Left lung (tissue), 10 donors: ENCODE measurements around the gene PAFAH1B2. TPM values are rescaled to one million over a fixed set of nuclear protein-coding genes. Genes with fewer than 3 reads are reported as not detected.

Experiments
- ATAC-seq: fragments of 200-7000 bp; cut with Tn5 transposase; one replicate; pipeline ENCODE4 v1.9.1; 2020; ENCODE audit warnings: moderate library complexity
- DNase-seq, 4 donors: peaks; one replicate each; pipeline ENCODE4 v3.0.0-alpha.2; 2013 to 2020
- H3K27ac ChIP-seq, 2 donors: fragments of 200-600 bp; sonication (generic) in 1 of 2; one replicate each; pipeline versions ENCODE4 v1.5.0 to v1.8.0; 2020 to 2021
- H3K27me3 ChIP-seq, 2 donors: fragments of 200-600 bp; sonication (generic) in 1 of 2; one replicate each; pipeline versions ENCODE4 v1.5.0 to v1.8.0; 2020 to 2021
- H3K36me3 ChIP-seq, 2 donors: fragments of 200-600 bp; sonication (generic) in 1 of 2; one replicate each; pipeline versions ENCODE4 v1.5.0 to v1.8.0; 2020 to 2021
- H3K4me1 ChIP-seq, 2 donors: fragments of 200-600 bp; one replicate each; pipeline ENCODE4 v1.8.0; 2021
- H3K4me3 ChIP-seq, 2 donors: fragments of 200-600 bp; sonication (generic) in 1 of 2; one replicate each; pipeline versions ENCODE4 v1.5.0 to v1.8.0; 2020 to 2021; ENCODE audit warnings: mild to moderate bottlenecking in 1 of 2
- H3K9me3 ChIP-seq, 2 donors: fragments of 200-600 bp; sonication (generic) in 1 of 2; one replicate each; pipeline versions ENCODE4 v1.5.0 to v1.8.0; 2020 to 2021
- CTCF ChIP-seq, 2 donors: fragments of 200-600 bp; sonication (generic) in 1 of 2; IDR thresholded peaks; one replicate each; pipeline versions ENCODE4 v1.5.0 to v1.8.0; 2021; ENCODE audit warnings: antibody characterized with exemption in 2 of 2
- intact Hi-C, 2 donors: fragments of 100-400 bp; cut with DNase I; formaldehyde crosslinking; loops; one replicate each; pipeline versions ENCODE4 v1.11.2 to v1.14.2; 2022
- polyA plus RNA-seq, 6 donors: library from polyadenylated mRNA; unstranded; fragments of 120-200 nt; gene quantifications; one replicate each; pipeline ENCODE4 v1.2.1, GENCODE V29; 2013; ENCODE audit not compliant: insufficient read length in 6 of 6
- total RNA-seq, 2 donors: library from RNA; stranded (reverse); fragmentation: NEBNext Ultra II Directional; extraction: Animal tissue kit (Norgen Biotek cat#: 25700); gene quantifications; one replicate each; pipeline ENCODE4 v1.2.1, GENCODE V29; 2021
- donor health status: DM: no; HTN: yes; CAD: no.
- donor health status: DM: no; HTN: no; CAD: no.

PAFAH1B2 gene
- total and polyA plus RNA-seq, 8 donors: 58.9 to 82.3 (median 67.5) TPM

GRCh38 chr11:117194267-117194666 is 50.2 kb downstream of the PAFAH1B2 start:
- H3K9me3 ChIP-seq: no peaks in the 10 kb centered on the region
- peaks cover 11 to 20% of the 10 kb centered on the region in 2 donors for H3K4me1 ChIP-seq
- no peak for TF ChIP-seq CTCF (IDR thresholded peaks at IDR 0.05)
- no peak for DNase-seq
- H3K4me3 ChIP-seq: no peak overlapping the region
- intact Hi-C loops: no loop called here
- H3K27me3 ChIP-seq: no peaks in the 10 kb centered on the region
- H3K27ac ChIP-seq: no peak overlapping the region
- peaks cover 0 to 72% of the 10 kb centered on the region in 2 donors for H3K36me3 ChIP-seq
- no peak for ATAC-seq

DNA sequence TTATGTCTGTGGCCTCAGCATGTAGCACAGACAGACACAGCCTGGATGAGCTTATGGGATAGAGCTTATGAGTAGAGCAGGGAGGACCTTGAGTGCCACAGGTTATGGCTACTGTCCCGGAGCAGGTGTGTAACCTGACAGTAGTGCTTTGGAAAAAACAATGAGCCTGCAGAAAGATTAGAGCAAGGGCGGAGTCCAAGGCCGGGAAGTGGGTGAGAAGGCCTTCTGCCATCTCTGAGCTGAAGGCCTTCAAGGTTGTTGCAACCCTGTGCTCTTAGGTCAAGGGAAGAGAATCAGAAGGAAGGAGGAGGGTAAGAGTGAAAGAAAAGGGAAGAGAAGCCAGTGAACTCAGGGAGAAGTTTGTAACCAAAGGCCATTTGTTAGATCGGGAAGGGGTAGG is 51.2 kb downstream of the PAFAH1B2 start:
- peaks cover 0 to 64% of the 10 kb centered on the region in 2 donors for H3K36me3 ChIP-seq
- no peak for TF ChIP-seq CTCF (IDR thresholded peaks at IDR 0.05)
- no peaks in the 10 kb centered on the region for H3K9me3 ChIP-seq
- no peak overlapping the region for H3K4me3 ChIP-seq
- H3K27me3 ChIP-seq: no peaks in the 10 kb centered on the region
- ATAC-seq: no peak
- intact Hi-C loops: no loop called here
- peak in 1 of 4 donors; percentile 32 for DNase-seq
- H3K4me1 ChIP-seq: peaks cover 11 to 19% of the 10 kb centered on the region in 2 donors
- H3K27ac ChIP-seq: no peak overlapping the region

DNA sequence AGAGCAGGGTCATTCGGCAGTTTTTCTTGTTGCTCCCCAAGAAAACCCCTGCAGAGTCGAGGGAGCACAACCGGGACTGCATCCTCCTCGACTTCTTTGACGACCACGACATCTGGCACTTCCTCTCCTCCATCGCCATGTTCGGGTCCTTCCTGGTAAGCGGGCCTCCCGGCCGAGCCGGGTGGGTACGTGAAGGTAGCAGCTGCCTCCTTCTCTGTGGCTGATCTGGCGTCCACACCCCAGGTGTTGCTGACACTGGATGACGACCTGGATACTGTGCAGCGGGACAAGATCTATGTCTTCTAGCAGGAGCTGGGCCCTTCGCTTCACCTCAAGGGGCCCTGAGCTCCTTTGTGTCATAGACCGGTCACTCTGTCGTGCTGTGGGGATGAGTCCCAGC is 51.7 kb downstream of the PAFAH1B2 start:
- TF ChIP-seq CTCF (IDR thresholded peaks at IDR 0.05): no peak
- Histone ChIP-seq H3K4me3 (no peak overlapping the region), H3K9me3 (no peaks in the 10 kb centered on the region), H3K27me3 (no peaks in the 10 kb centered on the region), H3K4me1 (peaks cover 11 to 19% of the 10 kb centered on the region in 2 donors), H3K27ac (no peak overlapping the region), H3K36me3 (peaks cover 0 to 59% of the 10 kb centered on the region in 2 donors)
- no peak for ATAC-seq
- DNase-seq: peak in 1 of 4 donors; percentile 31
- intact Hi-C loops: no loop called here

GRCh38 chr11:117197006-117197405 is 52.9 kb downstream of the PAFAH1B2 start:
- H3K9me3 ChIP-seq: no peaks in the 10 kb centered on the region
- H3K36me3 ChIP-seq: peaks cover 0 to 48% of the 10 kb centered on the region in 2 donors
- intact Hi-C loops: no loop called here
- no peak overlapping the region for H3K27ac ChIP-seq
- H3K27me3 ChIP-seq: no peaks in the 10 kb centered on the region
- ATAC-seq (no peak), DNase-seq (no peak)
- H3K4me3 ChIP-seq: no peak overlapping the region
- H3K4me1 ChIP-seq: peaks cover 11 to 19% of the 10 kb centered on the region in 2 donors
- TF ChIP-seq CTCF (IDR thresholded peaks at IDR 0.05): no peak

DNA sequence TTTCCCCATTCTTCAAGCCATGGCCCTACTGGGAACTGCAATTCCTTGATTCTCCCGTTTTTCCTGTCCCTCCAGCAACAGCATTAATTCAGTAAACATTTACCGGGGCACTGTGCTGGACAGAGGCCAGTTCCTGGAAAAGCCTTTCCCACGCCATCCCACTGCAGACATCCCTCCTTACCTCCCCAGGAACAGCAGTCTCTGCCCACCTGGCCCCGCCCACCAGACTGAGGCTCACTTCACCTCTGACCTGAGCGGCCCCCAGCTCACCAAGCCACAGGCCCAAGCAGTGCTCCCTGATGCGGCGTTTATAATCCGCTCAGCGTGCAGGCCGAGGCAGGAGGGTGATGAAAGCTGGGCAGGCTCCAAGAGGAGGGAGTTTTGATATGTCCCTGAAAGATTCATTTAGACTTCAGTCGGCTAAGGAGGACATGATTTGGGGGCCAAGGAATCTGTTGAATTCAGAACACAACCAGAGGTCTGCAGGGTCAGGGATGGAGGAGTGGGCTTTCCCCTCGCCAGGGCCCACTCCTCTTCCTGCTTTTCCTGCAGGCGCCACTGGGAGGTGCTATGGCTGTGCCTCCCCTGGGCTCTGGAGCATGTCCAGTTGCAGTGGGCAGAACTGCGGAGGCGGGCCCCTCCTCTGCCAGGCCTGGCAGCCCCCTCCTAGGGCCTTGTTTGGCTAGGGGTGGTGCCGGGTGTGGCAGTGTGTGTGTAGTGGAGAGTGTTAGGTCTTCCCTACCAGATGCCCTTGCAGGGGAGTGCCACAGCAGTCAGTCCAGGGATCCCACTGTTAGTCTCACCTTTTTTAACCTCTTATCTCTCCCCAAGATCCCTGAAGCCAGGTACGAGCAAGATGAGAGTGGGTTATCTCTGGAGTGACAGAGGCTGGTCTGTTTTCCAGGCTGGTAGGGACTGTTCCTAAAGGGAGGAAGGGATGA is 53.7 kb downstream of the PAFAH1B2 start:
- DNase-seq (peak in 2 of 4 donors; percentile 34 to 65), ATAC-seq (peak; percentile 23)
- Histone ChIP-seq H3K27me3 (no peaks in the 10 kb centered on the region), H3K27ac (peak overlapping the region; percentile 70 to 84), H3K9me3 (no peaks in the 10 kb centered on the region), H3K4me3 (peak overlapping the region in 1 of 2 donors; percentile 34), H3K4me1 (peaks cover 11 to 19% of the 10 kb centered on the region in 2 donors), H3K36me3 (peaks cover 0 to 45% of the 10 kb centered on the region in 2 donors)
- intact Hi-C loops: no loop called here
- TF ChIP-seq CTCF (IDR thresholded peaks at IDR 0.05): peak; percentile 22 to 23
